Glutamatergic neuron (in vitro differentiated cells): ENCODE data around the gene CBLB. TPM values are rescaled to one million over a fixed set of nuclear protein-coding genes. Genes with fewer than 3 reads are reported as not detected.

ENCODE experiments used
- DNase-seq: peaks from one replicate; pipeline ENCODE4 v3.0.0; 2022
- H3K27ac Mint-ChIP-seq: one replicate; pipeline ENCODE4 v1.8.0; 2020; ENCODE audit warnings: mild to moderate bottlenecking, mixed read lengths, inconsistent platforms; ENCODE audit not compliant: unreplicated experiment
- H3K27me3 Mint-ChIP-seq: one replicate; pipeline ENCODE4 v1.8.0; 2020; ENCODE audit warnings: mild to moderate bottlenecking, moderate library complexity, mixed read lengths, inconsistent platforms; ENCODE audit not compliant: unreplicated experiment
- H3K36me3 Mint-ChIP-seq: one replicate; pipeline ENCODE4 v1.8.0; 2020; ENCODE audit warnings: mild to moderate bottlenecking, mixed read lengths, inconsistent platforms; ENCODE audit not compliant: unreplicated experiment
- H3K4me1 Mint-ChIP-seq: one replicate; pipeline ENCODE4 v1.8.0; 2020; ENCODE audit warnings: mild to moderate bottlenecking, low read depth, mixed read lengths, inconsistent platforms; ENCODE audit not compliant: unreplicated experiment
- H3K4me3 Mint-ChIP-seq: one replicate; pipeline ENCODE4 v1.8.0; 2020; ENCODE audit warnings: mild to moderate bottlenecking, mixed read lengths, inconsistent platforms; ENCODE audit not compliant: unreplicated experiment
- H3K9me3 Mint-ChIP-seq: one replicate; pipeline ENCODE4 v1.8.0; 2020; ENCODE audit warnings: mild to moderate bottlenecking, moderate library complexity, mixed read lengths, inconsistent platforms; ENCODE audit not compliant: unreplicated experiment
- total RNA-seq: library from RNA; stranded (reverse); fragmentation: NEBNext Ultra II Directional; extraction: Animal tissue kit (Norgen Biotek cat#: 25700); gene quantifications from one replicate; pipeline ENCODE4 v1.2.1, GENCODE V29; 2021; ENCODE audit not compliant: unreplicated experiment
- TF ChIP-seq, protein P1 (sequence below): fragments of 200-600 bp; sonication (generic); IDR thresholded peaks from one replicate; pipeline ENCODE4 v1.5.0; 2021; ENCODE audit not compliant: partially characterized antibody, unreplicated experiment

CBLB gene
- total RNA-seq, 1 donor from 2014 or later = 269 TPM

DNA sequence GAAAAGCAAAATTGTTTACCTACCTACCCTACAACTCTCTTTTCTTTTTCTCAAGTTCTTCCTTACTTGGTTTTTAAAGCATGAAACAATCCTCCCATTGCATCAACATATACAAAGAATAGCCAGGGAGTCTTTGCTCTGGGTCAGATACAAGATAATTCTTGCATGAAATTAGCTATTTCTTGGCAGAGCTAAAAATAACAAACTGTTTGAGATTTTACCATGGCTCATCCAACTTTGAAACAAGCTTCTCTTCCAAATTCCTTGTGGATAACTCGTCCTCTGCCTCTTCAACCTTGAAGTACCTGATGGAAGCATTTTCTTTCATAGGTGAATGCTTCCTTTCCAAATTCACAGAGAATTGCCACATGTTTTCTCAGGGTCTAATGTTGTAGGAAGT lies 9.2 kb upstream of the CBLB start:
- no peak for DNase-seq
- no peaks in the 10 kb centered on the region for H3K27me3 Mint-ChIP-seq
- no peaks in the 10 kb centered on the region for H3K4me1 Mint-ChIP-seq
- no peaks in the 10 kb centered on the region for H3K36me3 Mint-ChIP-seq
- H3K4me3 Mint-ChIP-seq = no peak overlapping the region
- TF ChIP-seq, protein P1, sequence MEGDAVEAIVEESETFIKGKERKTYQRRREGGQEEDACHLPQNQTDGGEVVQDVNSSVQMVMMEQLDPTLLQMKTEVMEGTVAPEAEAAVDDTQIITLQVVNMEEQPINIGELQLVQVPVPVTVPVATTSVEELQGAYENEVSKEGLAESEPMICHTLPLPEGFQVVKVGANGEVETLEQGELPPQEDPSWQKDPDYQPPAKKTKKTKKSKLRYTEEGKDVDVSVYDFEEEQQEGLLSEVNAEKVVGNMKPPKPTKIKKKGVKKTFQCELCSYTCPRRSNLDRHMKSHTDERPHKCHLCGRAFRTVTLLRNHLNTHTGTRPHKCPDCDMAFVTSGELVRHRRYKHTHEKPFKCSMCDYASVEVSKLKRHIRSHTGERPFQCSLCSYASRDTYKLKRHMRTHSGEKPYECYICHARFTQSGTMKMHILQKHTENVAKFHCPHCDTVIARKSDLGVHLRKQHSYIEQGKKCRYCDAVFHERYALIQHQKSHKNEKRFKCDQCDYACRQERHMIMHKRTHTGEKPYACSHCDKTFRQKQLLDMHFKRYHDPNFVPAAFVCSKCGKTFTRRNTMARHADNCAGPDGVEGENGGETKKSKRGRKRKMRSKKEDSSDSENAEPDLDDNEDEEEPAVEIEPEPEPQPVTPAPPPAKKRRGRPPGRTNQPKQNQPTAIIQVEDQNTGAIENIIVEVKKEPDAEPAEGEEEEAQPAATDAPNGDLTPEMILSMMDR = no peak
- no peak overlapping the region for H3K27ac Mint-ChIP-seq
- H3K9me3 Mint-ChIP-seq = no peaks in the 10 kb centered on the region

DNA sequence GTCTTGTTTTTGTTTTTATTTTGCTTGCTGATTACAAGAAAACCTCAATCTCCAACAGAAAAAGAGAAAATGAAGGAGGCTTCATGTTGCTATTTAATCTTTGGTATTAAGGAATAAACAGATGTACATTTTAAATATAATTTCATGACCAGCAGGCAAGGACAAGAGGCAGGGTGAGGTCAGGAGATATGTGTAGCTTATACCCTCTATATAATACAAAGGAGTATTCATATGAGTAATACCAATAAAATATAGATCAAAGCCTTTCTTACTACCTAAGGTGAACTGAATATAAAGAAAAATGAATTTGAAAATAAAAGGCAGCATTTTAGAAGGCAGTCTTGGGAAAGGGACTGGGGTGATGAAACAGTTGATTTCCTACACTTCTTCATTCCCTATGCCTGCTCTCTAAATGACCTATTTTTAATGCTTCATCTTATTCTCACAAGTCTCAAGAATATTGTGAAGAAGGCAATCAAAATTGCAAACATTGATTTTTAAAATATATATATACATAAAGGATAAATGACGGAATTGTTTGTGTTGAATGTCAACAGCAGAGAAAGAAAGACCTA lies 8.6 kb upstream of the CBLB start:
- Mint-ChIP-seq H3K36me3 (no peaks in the 10 kb centered on the region), H3K9me3 (no peaks in the 10 kb centered on the region), H3K4me3 (no peak overlapping the region), H3K27me3 (no peaks in the 10 kb centered on the region), H3K4me1 (no peaks in the 10 kb centered on the region), H3K27ac (no peak overlapping the region)
- TF ChIP-seq, protein P1 = no peak
- no peak for DNase-seq

DNA sequence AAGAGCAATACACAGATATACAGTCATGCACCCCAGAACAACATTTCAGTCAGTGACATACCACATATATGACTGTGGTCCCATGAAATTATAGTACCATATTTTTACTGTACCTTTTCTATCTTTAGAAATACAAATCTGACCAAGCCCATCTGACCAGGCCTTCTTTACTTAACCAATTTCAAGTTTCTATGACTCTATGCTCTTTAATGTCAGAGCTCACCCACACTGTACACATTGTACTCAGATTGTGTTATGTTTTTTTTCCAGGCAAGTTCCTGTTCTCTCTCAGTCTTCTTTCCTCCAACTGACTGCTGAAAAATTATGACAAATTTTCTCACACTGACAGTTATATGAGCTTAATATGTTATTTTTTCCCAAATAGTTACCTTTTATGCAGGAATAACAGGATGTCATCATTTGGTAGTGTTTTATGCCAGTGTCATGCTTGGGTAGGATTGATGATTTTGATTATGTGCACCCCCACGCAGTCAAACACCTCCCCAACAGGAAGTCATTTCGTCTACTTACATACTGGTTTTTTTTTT lies 8.0 kb upstream of the CBLB start:
- TF ChIP-seq, protein P1 = no peak
- H3K4me3 Mint-ChIP-seq = no peak overlapping the region

DNA sequence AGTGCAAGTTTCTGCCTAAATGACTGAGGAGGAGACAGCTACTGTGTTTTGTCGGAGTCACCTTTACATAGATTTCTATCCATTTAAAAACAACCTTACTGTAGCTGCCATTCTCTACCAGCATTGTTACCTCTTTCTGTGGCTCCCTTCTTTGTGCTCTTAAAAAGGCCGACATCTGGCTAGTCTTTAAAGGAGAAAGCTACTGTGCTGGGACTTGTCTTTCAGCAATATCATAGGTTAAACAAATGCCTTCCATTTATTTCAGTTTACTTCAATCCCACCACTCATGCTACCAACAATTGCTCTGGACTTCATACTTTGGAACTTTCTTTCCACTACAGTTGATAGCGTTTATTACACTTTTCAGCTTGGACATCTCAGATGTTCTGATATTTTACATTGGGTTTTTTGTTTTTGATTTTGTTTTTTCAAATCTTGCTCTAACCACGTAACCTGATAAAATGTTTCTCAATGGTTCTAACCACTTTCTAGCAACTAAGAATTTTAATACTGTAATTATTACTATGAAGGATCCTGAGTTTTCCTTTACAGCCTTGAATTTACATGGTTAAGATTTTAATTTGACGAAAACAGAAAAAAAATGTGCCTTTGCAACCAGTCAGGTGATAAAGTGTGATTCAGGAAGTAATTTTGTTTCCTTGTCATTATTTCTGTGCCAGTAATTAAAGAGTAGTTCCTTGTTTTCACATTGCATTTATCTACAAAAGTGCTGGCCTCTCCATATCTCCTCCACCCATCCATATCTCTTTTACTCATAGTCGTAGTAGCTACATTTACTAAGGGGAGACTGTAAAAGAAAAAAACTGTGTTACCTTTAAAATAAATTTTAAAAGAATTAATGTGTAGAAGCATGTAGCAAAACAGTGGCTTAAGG lies 1.3 kb upstream of the CBLB start:
- H3K36me3 Mint-ChIP-seq = peaks cover 5% of the 10 kb centered on the region
- peaks cover 7% of the 10 kb centered on the region for H3K27me3 Mint-ChIP-seq
- H3K4me3 Mint-ChIP-seq = peak overlapping the region; percentile 96
- peaks cover 16% of the 10 kb centered on the region for H3K9me3 Mint-ChIP-seq
- no peak for DNase-seq
- peaks cover 11% of the 10 kb centered on the region for H3K4me1 Mint-ChIP-seq
- H3K27ac Mint-ChIP-seq = peak overlapping the region; percentile 100
- TF ChIP-seq, protein P1 = no peak

More for the DNA sequence above, 8.0 kb upstream of the CBLB start:
- no peak for DNase-seq
- Mint-ChIP-seq H3K4me1 (no peaks in the 10 kb centered on the region), H3K27ac (no peak overlapping the region), H3K27me3 (no peaks in the 10 kb centered on the region), H3K9me3 (no peaks in the 10 kb centered on the region), H3K36me3 (no peaks in the 10 kb centered on the region)

DNA sequence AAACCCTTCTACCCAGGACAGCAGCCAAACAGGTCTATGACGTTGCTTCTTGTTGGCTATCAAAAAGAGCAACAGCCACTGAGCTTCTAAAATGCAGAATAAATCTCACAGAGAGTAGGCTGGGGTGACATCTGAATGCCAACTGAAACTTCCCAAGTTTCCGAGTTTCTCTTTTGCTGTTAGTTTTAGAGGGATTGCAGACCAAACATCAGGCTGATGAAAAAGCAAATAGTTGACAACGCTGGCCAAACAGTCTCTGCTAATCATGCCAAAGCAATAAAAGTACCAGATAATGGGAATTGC lies 670 bp upstream of the CBLB start:
- H3K27me3 Mint-ChIP-seq = peaks cover 7% of the 10 kb centered on the region
- TF ChIP-seq, protein P1 = no peak
- DNase-seq = no peak

More for the DNA sequence above, 670 bp upstream of the CBLB start:
- peaks cover 5% of the 10 kb centered on the region for H3K36me3 Mint-ChIP-seq
- H3K27ac Mint-ChIP-seq = peak overlapping the region; percentile 100
- H3K4me1 Mint-ChIP-seq = peaks cover 17% of the 10 kb centered on the region
- H3K9me3 Mint-ChIP-seq = peaks cover 16% of the 10 kb centered on the region
- peak overlapping the region; percentile 96 for H3K4me3 Mint-ChIP-seq
